Tibial nerve (tissue), 4 donors: ENCODE data around the gene SPAG17.

Experiments
- CTCF ChIP-seq, 5 experiments: fragments of 200-600 bp in 3 of 5; fragments of 450-650 bp in 2 of 5; sonication (generic) in 3 of 5; IDR thresholded peaks; one replicate each; pipeline ENCODE4 v1.5.1; 2016 to 2019; ENCODE audit warnings: antibody characterized with exemption in 5 of 5, mild to moderate bottlenecking in 3 of 5, moderate library complexity in 2 of 5
- EP300 ChIP-seq, 2 donors: sonication (generic); formaldehyde crosslinking; IDR thresholded peaks; one replicate each; pipeline ENCODE4 v1.6.1; 2017; ENCODE audit warnings: antibody characterized with exemption in 2 of 2, mild to moderate bottlenecking in 1 of 2
- POLR2A ChIP-seq, 2 donors: fragments of 450-650 bp; IDR thresholded peaks; one replicate each; pipeline ENCODE4 v1.6.1; 2017; ENCODE audit warnings: antibody characterized with exemption in 2 of 2, mild to moderate bottlenecking in 2 of 2, moderate library complexity in 2 of 2

GRCh38 chr1:117967477-117967876 is 217.6 kb downstream of the SPAG17 start:
- no peak for TF ChIP-seq CTCF (IDR thresholded peaks at IDR 0.05)
- TF ChIP-seq EP300 (IDR thresholded peaks at IDR 0.05) = no peak
- no peak for TF ChIP-seq POLR2A (IDR thresholded peaks at IDR 0.05)
